HL-60 (cell line): ENCODE measurements around the gene ANO7.

Experiments used
- POLR2AphosphoS5 ChIP-seq: IDR thresholded peaks from 2 replicates; pipeline ENCODE4 v1.6.1; 2012; ENCODE audit warnings: low read depth
- TF ChIP-seq, protein P1 (sequence below): IDR thresholded peaks from one replicate; pipeline ENCODE4 v1.5.1; 2011; ENCODE audit warnings: low read length, control low read depth, inconsistent platforms; ENCODE audit not compliant: insufficient read depth

DNA sequence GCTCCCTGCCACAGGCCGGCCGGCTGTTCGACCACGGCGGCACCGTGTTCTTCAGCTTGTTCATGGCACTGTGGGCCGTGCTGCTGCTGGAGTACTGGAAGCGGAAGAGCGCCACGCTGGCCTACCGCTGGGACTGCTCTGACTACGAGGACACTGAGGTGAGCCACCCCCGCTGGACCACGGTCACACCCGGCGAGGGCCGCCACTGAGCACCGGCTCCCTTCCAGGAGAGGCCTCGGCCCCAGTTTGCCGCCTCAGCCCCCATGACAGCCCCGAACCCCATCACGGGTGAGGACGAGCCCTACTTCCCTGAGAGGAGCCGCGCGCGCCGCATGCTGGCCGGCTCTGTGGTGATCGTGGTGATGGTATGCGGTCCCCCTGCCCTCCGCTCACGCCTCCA lies 20.8 kb downstream of the ANO7 start:
- no peak for TF ChIP-seq POLR2AphosphoS5
- TF ChIP-seq, protein P1, sequence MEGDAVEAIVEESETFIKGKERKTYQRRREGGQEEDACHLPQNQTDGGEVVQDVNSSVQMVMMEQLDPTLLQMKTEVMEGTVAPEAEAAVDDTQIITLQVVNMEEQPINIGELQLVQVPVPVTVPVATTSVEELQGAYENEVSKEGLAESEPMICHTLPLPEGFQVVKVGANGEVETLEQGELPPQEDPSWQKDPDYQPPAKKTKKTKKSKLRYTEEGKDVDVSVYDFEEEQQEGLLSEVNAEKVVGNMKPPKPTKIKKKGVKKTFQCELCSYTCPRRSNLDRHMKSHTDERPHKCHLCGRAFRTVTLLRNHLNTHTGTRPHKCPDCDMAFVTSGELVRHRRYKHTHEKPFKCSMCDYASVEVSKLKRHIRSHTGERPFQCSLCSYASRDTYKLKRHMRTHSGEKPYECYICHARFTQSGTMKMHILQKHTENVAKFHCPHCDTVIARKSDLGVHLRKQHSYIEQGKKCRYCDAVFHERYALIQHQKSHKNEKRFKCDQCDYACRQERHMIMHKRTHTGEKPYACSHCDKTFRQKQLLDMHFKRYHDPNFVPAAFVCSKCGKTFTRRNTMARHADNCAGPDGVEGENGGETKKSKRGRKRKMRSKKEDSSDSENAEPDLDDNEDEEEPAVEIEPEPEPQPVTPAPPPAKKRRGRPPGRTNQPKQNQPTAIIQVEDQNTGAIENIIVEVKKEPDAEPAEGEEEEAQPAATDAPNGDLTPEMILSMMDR = no peak
